ENCODE results near the gene FAM13A. TPM values are rescaled to one million over a fixed set of nuclear protein-coding genes. Genes with fewer than 3 reads are reported as not detected.

FAM13A gene
- total and polyA plus RNA-seq, 2 of the 8 experiments (the other 6 are each of a cell fraction or from before 2014, with no cell fraction given) = 7.1 to 16.5 TPM

DNA sequence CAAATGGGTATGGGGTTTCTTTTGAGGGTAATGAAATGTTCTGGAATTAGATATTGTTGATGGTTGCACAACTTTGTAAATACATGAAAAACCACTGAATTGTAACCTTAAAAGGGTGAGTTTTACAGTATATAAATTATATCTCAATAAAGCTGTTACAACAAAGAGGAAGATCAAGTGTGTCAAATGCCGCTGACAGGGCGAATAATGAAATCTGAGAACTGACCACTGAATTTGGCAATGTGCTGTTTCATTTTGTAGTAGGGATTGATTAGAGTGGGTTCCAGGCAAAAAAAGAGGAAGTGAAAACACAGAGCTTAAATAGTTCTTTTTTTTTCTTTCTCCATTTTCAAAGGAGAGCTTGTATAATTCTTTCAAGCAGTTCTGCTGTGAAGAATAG is 198.2 kb downstream of the FAM13A start (continued):
- TF ChIP-seq, protein P1, sequence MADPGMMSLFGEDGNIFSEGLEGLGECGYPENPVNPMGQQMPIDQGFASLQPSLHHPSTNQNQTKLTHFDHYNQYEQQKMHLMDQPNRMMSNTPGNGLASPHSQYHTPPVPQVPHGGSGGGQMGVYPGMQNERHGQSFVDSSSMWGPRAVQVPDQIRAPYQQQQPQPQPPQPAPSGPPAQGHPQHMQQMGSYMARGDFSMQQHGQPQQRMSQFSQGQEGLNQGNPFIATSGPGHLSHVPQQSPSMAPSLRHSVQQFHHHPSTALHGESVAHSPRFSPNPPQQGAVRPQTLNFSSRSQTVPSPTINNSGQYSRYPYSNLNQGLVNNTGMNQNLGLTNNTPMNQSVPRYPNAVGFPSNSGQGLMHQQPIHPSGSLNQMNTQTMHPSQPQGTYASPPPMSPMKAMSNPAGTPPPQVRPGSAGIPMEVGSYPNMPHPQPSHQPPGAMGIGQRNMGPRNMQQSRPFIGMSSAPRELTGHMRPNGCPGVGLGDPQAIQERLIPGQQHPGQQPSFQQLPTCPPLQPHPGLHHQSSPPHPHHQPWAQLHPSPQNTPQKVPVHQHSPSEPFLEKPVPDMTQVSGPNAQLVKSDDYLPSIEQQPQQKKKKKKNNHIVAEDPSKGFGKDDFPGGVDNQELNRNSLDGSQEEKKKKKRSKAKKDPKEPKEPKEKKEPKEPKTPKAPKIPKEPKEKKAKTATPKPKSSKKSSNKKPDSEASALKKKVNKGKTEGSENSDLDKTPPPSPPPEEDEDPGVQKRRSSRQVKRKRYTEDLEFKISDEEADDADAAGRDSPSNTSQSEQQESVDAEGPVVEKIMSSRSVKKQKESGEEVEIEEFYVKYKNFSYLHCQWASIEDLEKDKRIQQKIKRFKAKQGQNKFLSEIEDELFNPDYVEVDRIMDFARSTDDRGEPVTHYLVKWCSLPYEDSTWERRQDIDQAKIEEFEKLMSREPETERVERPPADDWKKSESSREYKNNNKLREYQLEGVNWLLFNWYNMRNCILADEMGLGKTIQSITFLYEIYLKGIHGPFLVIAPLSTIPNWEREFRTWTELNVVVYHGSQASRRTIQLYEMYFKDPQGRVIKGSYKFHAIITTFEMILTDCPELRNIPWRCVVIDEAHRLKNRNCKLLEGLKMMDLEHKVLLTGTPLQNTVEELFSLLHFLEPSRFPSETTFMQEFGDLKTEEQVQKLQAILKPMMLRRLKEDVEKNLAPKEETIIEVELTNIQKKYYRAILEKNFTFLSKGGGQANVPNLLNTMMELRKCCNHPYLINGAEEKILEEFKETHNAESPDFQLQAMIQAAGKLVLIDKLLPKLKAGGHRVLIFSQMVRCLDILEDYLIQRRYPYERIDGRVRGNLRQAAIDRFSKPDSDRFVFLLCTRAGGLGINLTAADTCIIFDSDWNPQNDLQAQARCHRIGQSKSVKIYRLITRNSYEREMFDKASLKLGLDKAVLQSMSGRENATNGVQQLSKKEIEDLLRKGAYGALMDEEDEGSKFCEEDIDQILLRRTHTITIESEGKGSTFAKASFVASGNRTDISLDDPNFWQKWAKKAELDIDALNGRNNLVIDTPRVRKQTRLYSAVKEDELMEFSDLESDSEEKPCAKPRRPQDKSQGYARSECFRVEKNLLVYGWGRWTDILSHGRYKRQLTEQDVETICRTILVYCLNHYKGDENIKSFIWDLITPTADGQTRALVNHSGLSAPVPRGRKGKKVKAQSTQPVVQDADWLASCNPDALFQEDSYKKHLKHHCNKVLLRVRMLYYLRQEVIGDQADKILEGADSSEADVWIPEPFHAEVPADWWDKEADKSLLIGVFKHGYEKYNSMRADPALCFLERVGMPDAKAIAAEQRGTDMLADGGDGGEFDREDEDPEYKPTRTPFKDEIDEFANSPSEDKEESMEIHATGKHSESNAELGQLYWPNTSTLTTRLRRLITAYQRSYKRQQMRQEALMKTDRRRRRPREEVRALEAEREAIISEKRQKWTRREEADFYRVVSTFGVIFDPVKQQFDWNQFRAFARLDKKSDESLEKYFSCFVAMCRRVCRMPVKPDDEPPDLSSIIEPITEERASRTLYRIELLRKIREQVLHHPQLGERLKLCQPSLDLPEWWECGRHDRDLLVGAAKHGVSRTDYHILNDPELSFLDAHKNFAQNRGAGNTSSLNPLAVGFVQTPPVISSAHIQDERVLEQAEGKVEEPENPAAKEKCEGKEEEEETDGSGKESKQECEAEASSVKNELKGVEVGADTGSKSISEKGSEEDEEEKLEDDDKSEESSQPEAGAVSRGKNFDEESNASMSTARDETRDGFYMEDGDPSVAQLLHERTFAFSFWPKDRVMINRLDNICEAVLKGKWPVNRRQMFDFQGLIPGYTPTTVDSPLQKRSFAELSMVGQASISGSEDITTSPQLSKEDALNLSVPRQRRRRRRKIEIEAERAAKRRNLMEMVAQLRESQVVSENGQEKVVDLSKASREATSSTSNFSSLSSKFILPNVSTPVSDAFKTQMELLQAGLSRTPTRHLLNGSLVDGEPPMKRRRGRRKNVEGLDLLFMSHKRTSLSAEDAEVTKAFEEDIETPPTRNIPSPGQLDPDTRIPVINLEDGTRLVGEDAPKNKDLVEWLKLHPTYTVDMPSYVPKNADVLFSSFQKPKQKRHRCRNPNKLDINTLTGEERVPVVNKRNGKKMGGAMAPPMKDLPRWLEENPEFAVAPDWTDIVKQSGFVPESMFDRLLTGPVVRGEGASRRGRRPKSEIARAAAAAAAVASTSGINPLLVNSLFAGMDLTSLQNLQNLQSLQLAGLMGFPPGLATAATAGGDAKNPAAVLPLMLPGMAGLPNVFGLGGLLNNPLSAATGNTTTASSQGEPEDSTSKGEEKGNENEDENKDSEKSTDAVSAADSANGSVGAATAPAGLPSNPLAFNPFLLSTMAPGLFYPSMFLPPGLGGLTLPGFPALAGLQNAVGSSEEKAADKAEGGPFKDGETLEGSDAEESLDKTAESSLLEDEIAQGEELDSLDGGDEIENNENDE (IDR thresholded peaks at IDR 0.05; ENCODE audit: insufficient replicate concordance, low read length) = no peak
- TF ChIP-seq, protein P2, sequence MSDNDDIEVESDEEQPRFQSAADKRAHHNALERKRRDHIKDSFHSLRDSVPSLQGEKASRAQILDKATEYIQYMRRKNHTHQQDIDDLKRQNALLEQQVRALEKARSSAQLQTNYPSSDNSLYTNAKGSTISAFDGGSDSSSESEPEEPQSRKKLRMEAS (IDR thresholded peaks at IDR 0.05) = no peak
- TF ChIP-seq YY1 (IDR thresholded peaks at IDR 0.05; ENCODE audit: low read depth, low read length) (no peak), SIRT6 (IDR thresholded peaks at IDR 0.05; ENCODE audit: low read length) (no peak), CBX8 (IDR thresholded peaks at IDR 0.05; ENCODE audit: borderline replicate concordance, low read depth, low read length) (no peak), GTF2F1 (IDR thresholded peaks at IDR 0.05; ENCODE audit: borderline replicate concordance, low read depth, low read length) (no peak), HDAC2 (IDR thresholded peaks at IDR 0.05; ENCODE audit: borderline replicate concordance in 1 of 2, low read depth in 2 of 2, low read length in 2 of 2) (no peak), SUZ12 (IDR thresholded peaks at IDR 0.05; ENCODE audit: low read length) (no peak), RBBP5 (IDR thresholded peaks at IDR 0.05; ENCODE audit: borderline replicate concordance, low read depth, low read length) (no peak)

Data from H1 (cell line).